Mesenchymal stem cell (in vitro differentiated cells and primary cell): ENCODE measurements around the gene NEU4.

Experiments used
- DNase-seq: peaks from one replicate; pipeline ENCODE4 v3.0.0-alpha.2; 2013
- H2AFZ ChIP-seq: one replicate; pipeline ENCODE4 v1.6.1; 2013; ENCODE audit warnings: low read depth, mild to moderate bottlenecking, control low read depth, inconsistent platforms, low read length, moderate library complexity
- H2AK5ac ChIP-seq: 2 replicates; pipeline ENCODE4 v1.6.1; 2013; ENCODE audit warnings: low read length, moderate library complexity, mild to moderate bottlenecking, inconsistent platforms; ENCODE audit not compliant: severe bottlenecking
- H2BK120ac ChIP-seq: one replicate; pipeline ENCODE4 v1.6.1; 2013; ENCODE audit warnings: low read depth, mild to moderate bottlenecking, inconsistent platforms, low read length, moderate library complexity
- H2BK12ac ChIP-seq, 2 experiments: one replicate each; pipeline ENCODE4 v1.6.1; 2013; ENCODE audit warnings: inconsistent platforms in 2 of 2, low read length in 2 of 2, mild to moderate bottlenecking in 2 of 2, moderate library complexity in 2 of 2, control low read depth in 1 of 2
- H2BK15ac ChIP-seq: one replicate; pipeline ENCODE4 v1.6.1; 2013; ENCODE audit warnings: mild to moderate bottlenecking, low read depth, inconsistent platforms; ENCODE audit not compliant: poor library complexity, severe bottlenecking
- H2BK5ac ChIP-seq: 2 replicates; pipeline ENCODE4 v1.6.1; 2013; ENCODE audit warnings: low read depth, mild to moderate bottlenecking, low read length, control low read depth, inconsistent platforms; ENCODE audit not compliant: poor library complexity, severe bottlenecking
- H3K14ac ChIP-seq, 2 experiments: one replicate each; pipeline ENCODE4 v1.6.1; 2013; ENCODE audit warnings: inconsistent platforms in 2 of 2, low read length in 2 of 2, control low read depth in 1 of 2, mild to moderate bottlenecking in 1 of 2, moderate library complexity in 1 of 2
- H3K18ac ChIP-seq, 2 experiments: one replicate each; pipeline ENCODE4 v1.6.1; 2013; ENCODE audit warnings: inconsistent platforms in 2 of 2, low read length in 2 of 2, control low read depth in 1 of 2, low read depth in 1 of 2, mild to moderate bottlenecking in 1 of 2
- H3K23ac ChIP-seq, 2 experiments: one replicate each; pipeline ENCODE4 v1.6.1; 2013; ENCODE audit warnings: inconsistent platforms in 2 of 2, low read length in 2 of 2, mild to moderate bottlenecking in 2 of 2, moderate library complexity in 2 of 2, control low read depth in 1 of 2
- H3K27ac ChIP-seq: 2 replicates; pipeline ENCODE4 v1.5.1; 2013; ENCODE audit warnings: mild to moderate bottlenecking, moderate library complexity, low read length, control low read depth, inconsistent platforms; ENCODE audit not compliant: poor library complexity, severe bottlenecking
- H3K27me3 ChIP-seq, 2 experiments: 2 replicates each; pipeline versions ENCODE4 v1.6.1 to v1.7.0; 2013; ENCODE audit warnings: low read length in 2 of 2, mild to moderate bottlenecking in 2 of 2, moderate library complexity in 2 of 2, control low read depth in 1 of 2, inconsistent platforms in 1 of 2; ENCODE audit not compliant: control insufficient read depth in 1 of 2, insufficient read depth in 1 of 2
- H3K36me3 ChIP-seq, 2 experiments: 2 replicates each; pipeline versions ENCODE4 v1.6.1 to v1.7.0; 2013; ENCODE audit warnings: low read length in 2 of 2, control low read depth in 1 of 2, inconsistent platforms in 1 of 2, low read depth in 1 of 2, mild to moderate bottlenecking in 1 of 2; ENCODE audit not compliant: insufficient read depth in 2 of 2, control insufficient read depth in 1 of 2
- H3K4ac ChIP-seq, 2 experiments: one replicate each; pipeline ENCODE4 v1.6.1; 2013; ENCODE audit warnings: inconsistent platforms in 2 of 2, low read length in 2 of 2, mild to moderate bottlenecking in 2 of 2, moderate library complexity in 2 of 2, control low read depth in 1 of 2, low read depth in 1 of 2
- H3K4me1 ChIP-seq: 2 replicates; pipeline ENCODE4 v1.6.1; 2013; ENCODE audit warnings: low read depth, low read length, control low read depth; ENCODE audit not compliant: control insufficient read depth, insufficient read depth
- H3K4me2 ChIP-seq: 2 replicates; pipeline ENCODE4 v1.6.1; 2013; ENCODE audit warnings: low read length, mild to moderate bottlenecking, inconsistent platforms; ENCODE audit not compliant: poor library complexity, severe bottlenecking
- H3K4me3 ChIP-seq, 2 experiments: 2 replicates each; pipeline versions ENCODE4 v1.5.1 to v1.7.0; 2013; ENCODE audit warnings: low read length in 2 of 2, mild to moderate bottlenecking in 2 of 2, control low read depth in 1 of 2, low read depth in 1 of 2; ENCODE audit not compliant: insufficient read depth in 1 of 2
- H3K79me1 ChIP-seq: replicated peaks from 2 replicates; pipeline ENCODE4 v1.6.1; 2013; ENCODE audit warnings: mild to moderate bottlenecking, control low read depth, low read length, inconsistent platforms; ENCODE audit not compliant: poor library complexity, severe bottlenecking
- H3K9ac ChIP-seq: 2 replicates; pipeline ENCODE4 v1.7.0; 2013; ENCODE audit warnings: mild to moderate bottlenecking, low read length, moderate library complexity
- H3K9me3 ChIP-seq: 2 replicates; pipeline ENCODE4 v1.7.0; 2013; ENCODE audit warnings: mild to moderate bottlenecking, low read length; ENCODE audit not compliant: control insufficient read depth
- H4K8ac ChIP-seq: one replicate; pipeline ENCODE4 v1.6.1; 2013; ENCODE audit warnings: inconsistent platforms, mild to moderate bottlenecking, low read length, moderate library complexity
- H4K91ac ChIP-seq: one replicate; pipeline ENCODE4 v1.6.1; 2013; ENCODE audit warnings: mild to moderate bottlenecking, low read length, inconsistent platforms
- WGBS: methylation state at CpG from one replicate; pipeline ENCODE4 v1.1.7; 2013; ENCODE audit warnings: mixed read lengths; 5-methylcytosine and 5-hydroxymethylcytosine counted together

NEU4 gene

GRCh38 chr2:241859017-241859435 lies 50.0 kb downstream of the NEU4 start:
- WGBS: 61% methylated on average over 9 of the region's 9 CpGs
- no peak overlapping the region for H4K91ac ChIP-seq
- H4K8ac ChIP-seq: no peak overlapping the region
- no peak overlapping the region for H2BK15ac ChIP-seq
- H3K23ac ChIP-seq: no peak overlapping the region
- no peak overlapping the region for H2BK12ac ChIP-seq
- peaks cover 4 to 57% of the 10 kb centered on the region in 2 experiments for H3K27me3 ChIP-seq
- H2BK5ac ChIP-seq: no peak overlapping the region
- H3K9me3 ChIP-seq: no peaks in the 10 kb centered on the region
- H3K14ac ChIP-seq: no peak overlapping the region
- H3K4me2 ChIP-seq: no peak overlapping the region
- no peaks in the 10 kb centered on the region for H3K36me3 ChIP-seq
- no peak for DNase-seq
- H3K4ac ChIP-seq: no peak overlapping the region
- no peaks in the 10 kb centered on the region for H3K79me1 ChIP-seq
- no peak overlapping the region for H2BK120ac ChIP-seq
- H3K18ac ChIP-seq: no peak overlapping the region
- no peak overlapping the region for H3K27ac ChIP-seq
- H2AK5ac ChIP-seq: no peak overlapping the region
- H3K4me3 ChIP-seq: no peak overlapping the region
- no peak overlapping the region for H2AFZ ChIP-seq
- peak overlapping the region; percentile 75 for H3K9ac ChIP-seq
- peaks cover 4% of the 10 kb centered on the region for H3K4me1 ChIP-seq

DNA sequence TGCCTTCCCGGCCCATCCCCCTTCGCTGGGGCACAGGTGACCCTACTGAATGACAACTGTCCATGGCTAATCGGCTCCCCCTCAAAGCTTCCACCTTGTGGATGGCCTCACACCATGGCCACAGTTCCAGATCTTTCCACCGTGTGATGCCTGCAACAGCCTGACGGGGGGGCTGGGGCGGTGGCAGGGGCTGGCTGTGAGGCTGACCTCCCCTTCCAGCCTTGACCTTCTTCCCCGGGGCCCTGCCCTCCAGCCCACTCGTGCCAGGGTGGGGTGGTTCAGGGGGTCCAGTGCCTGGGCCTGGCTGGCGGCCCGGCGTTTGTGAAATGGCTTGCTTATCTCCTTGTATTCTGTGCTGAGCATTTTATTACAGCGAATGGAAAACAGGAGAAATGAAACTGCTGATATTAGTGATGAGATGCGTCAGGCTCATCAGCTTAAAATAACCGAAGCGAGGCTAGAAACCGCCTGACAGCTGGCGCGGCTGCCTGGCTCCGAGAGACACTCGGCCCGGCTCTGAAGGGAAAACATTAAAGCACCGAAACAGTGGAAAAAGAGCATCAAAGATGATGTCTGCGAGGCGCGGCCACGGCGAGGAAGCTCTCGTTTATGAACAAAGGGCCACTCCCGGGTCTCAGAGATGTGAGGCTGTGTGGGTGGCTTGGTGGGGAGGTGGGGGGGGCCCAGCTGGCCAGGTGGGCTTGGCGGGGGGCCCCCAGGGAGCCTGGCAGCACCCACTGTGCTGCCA lies 50.6 kb downstream of the NEU4 start:
- Histone ChIP-seq H2BK12ac (no peak overlapping the region), H4K91ac (no peak overlapping the region), H3K27me3 (peaks cover 5 to 59% of the 10 kb centered on the region in 2 experiments), H3K9me3 (no peaks in the 10 kb centered on the region), H3K4me2 (no peak overlapping the region), H3K4ac (no peak overlapping the region), H3K4me1 (no peaks in the 10 kb centered on the region), H3K23ac (no peak overlapping the region), H2AFZ (no peak overlapping the region), H3K27ac (no peak overlapping the region), H2AK5ac (no peak overlapping the region), H3K9ac (peak overlapping the region; percentile 75), H3K18ac (no peak overlapping the region), H2BK5ac (no peak overlapping the region), H3K36me3 (no peaks in the 10 kb centered on the region), H3K14ac (no peak overlapping the region), H2BK15ac (no peak overlapping the region), H4K8ac (no peak overlapping the region), H3K4me3 (peak overlapping the region in 1 of 2 experiments; percentile 66), H3K79me1 (no peaks in the 10 kb centered on the region), H2BK120ac (no peak overlapping the region)
- no peak for DNase-seq
- 87% methylated on average over 29 of the region's 30 CpGs for WGBS

DNA sequence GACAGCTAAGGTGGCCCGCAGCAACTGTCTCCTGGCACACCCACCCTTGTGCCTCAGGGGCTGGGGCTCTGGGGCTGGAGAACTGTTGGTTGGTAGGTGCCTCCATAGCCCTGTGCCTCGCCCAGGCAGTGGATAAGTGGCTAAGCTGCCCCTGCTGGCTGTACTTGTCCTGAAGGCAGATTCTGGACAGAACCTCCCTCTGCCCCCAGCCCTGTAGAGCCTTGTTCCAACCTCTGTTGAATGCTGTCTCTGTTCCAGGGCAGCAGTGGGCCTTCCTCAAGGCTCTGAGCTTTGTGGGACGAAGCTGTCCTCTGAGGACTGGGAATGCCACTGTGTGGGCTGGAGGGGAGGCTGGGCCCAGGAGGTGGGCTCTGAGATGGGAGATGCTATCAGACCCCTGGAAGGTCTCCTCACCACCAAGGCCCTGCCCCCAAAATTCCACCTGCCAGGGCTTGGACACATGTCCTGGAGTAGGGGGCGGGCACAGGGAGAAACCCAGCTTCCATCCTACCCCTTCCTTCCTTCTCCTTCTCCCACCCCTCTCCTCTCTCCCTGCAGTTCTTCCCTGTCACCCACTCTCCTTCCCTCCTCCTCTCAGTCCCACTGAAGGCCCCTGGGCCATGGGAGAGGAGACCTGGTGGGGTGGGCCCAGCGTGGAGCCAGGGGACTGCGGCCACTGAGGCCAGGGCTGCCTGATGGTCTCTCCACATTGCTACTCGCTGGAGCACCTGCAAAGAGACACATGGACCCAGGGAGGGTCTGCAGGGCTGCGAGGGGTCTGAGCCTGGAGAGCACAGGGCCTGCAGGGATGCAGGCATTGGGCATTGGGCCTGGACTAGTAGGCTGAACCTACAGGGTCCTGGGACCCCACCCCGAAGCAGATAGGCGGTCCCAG lies 51.4 kb downstream of the NEU4 start:
- Histone ChIP-seq H3K36me3 (no peaks in the 10 kb centered on the region), H4K91ac (no peak overlapping the region), H4K8ac (no peak overlapping the region), H2BK120ac (no peak overlapping the region), H3K18ac (no peak overlapping the region), H3K4me1 (peaks cover 4% of the 10 kb centered on the region), H3K27ac (no peak overlapping the region), H3K79me1 (no peaks in the 10 kb centered on the region), H3K14ac (no peak overlapping the region), H2AK5ac (no peak overlapping the region), H3K27me3 (peaks cover 13 to 60% of the 10 kb centered on the region in 2 experiments), H3K23ac (no peak overlapping the region), H2BK15ac (no peak overlapping the region), H2BK12ac (no peak overlapping the region), H3K4ac (no peak overlapping the region), H3K4me3 (peak overlapping the region in 1 of 2 experiments; percentile 66), H3K9ac (peak overlapping the region; percentile 75), H2BK5ac (no peak overlapping the region), H2AFZ (no peak overlapping the region), H3K4me2 (no peak overlapping the region), H3K9me3 (no peaks in the 10 kb centered on the region)
- no peak for DNase-seq
- 85% methylated on average over 10 of the region's 10 CpGs for WGBS

DNA sequence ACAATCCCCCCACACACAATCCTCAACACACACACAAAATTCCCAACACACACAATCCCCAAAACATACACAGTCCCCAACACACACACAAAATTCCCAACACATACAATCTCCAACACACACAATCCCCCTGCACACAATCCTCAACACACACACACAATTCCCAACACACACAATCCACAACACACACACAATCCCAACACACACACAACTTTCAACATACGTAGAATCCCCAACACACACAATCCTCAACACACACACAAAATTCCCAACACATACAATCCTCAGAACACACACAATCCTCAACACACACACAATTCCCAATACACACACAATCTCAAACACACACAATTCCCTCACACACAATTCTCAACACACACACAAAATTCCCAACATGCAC lies 52.3 kb downstream of the NEU4 start:
- no peak overlapping the region for H3K23ac ChIP-seq
- no peak overlapping the region for H3K9ac ChIP-seq
- no peaks in the 10 kb centered on the region for H3K79me1 ChIP-seq
- no peaks in the 10 kb centered on the region for H3K36me3 ChIP-seq
- H3K27me3 ChIP-seq: peaks cover 20 to 60% of the 10 kb centered on the region in 2 experiments
- H2AFZ ChIP-seq: no peak overlapping the region
- H2BK12ac ChIP-seq: no peak overlapping the region
- H2AK5ac ChIP-seq: no peak overlapping the region
- no peak overlapping the region for H3K27ac ChIP-seq
- H3K4ac ChIP-seq: no peak overlapping the region
- no peak overlapping the region for H3K4me3 ChIP-seq
- H4K8ac ChIP-seq: no peak overlapping the region
- no peak overlapping the region for H2BK15ac ChIP-seq
- H3K14ac ChIP-seq: no peak overlapping the region
- no peak for DNase-seq
- no peak overlapping the region for H3K4me2 ChIP-seq
- WGBS: 94% methylated on average over 1 of the region's 1 CpG
- H2BK120ac ChIP-seq: no peak overlapping the region
- no peak overlapping the region for H4K91ac ChIP-seq
- H3K9me3 ChIP-seq: no peaks in the 10 kb centered on the region
- H3K18ac ChIP-seq: no peak overlapping the region
- H2BK5ac ChIP-seq: no peak overlapping the region
- H3K4me1 ChIP-seq: peaks cover 7% of the 10 kb centered on the region
